Endothelial cell of umbilical vein (primary cell): Measurements from ENCODE around the gene ARHGAP9. TPM values are rescaled to one million over a fixed set of nuclear protein-coding genes. Genes with fewer than 3 reads are reported as not detected.

Experiments used
- BruUV-seq: library from RNA; stranded (reverse); fragments of 400-500 nt; replicated peaks from 2 replicates; lab custom pipeline; 2021; lab: Mats Ljungman, UMichigan
- CTCF ChIA-PET: fragments of 300-600, 350-600 bp; sonication (Branson Sonifier 250); formaldehyde crosslinking; loops from one replicate; lab custom pipeline; 2021; ENCODE audit warnings: antibody characterized with exemption, inconsistent platforms; lab: Charles Lee
- POLR2A ChIA-PET: fragments of 300-600, 350-600 bp; sonication (Branson Sonifier 250); formaldehyde crosslinking; loops from one replicate; lab custom pipeline; 2021; ENCODE audit warnings: antibody characterized with exemption, inconsistent platforms; lab: Charles Lee
- DNase-seq: peaks from one replicate; pipeline ENCODE4 v3.0.0-alpha.2; 2011; ENCODE audit warnings: low read depth, low spot score
- FAIRE-seq: peaks from 2 replicates; lab custom pipeline; 2011; peaks lifted over from hg19 to GRCh38; lab: Jason Lieb, UNC
- H2AFZ ChIP-seq: 2 replicates; pipeline ENCODE4 v1.6.0; 2012; ENCODE audit warnings: low read depth, low read length, control low read depth, inconsistent platforms
- H3K27ac ChIP-seq: 2 replicates; pipeline ENCODE4 v1.5.1; 2011; ENCODE audit warnings: low read depth, mild to moderate bottlenecking, control low read depth, low read length, moderate library complexity; ENCODE audit not compliant: insufficient read depth
- H3K27me3 ChIP-seq, 2 experiments: 2 replicates each; pipeline versions ENCODE4 v1.6.0 to v1.6.1; 2011; ENCODE audit warnings: low read length in 2 of 2, mixed read lengths in 1 of 2; ENCODE audit not compliant: control insufficient read depth in 2 of 2, insufficient read depth in 2 of 2
- H3K36me3 ChIP-seq, 2 experiments: 2 replicates in 1 of 2; 3 replicates in 1 of 2; pipeline ENCODE4 v1.5.1; 2011; ENCODE audit warnings: low read length in 2 of 2, mild to moderate bottlenecking in 1 of 2, moderate library complexity in 1 of 2; ENCODE audit not compliant: control insufficient read depth in 2 of 2, insufficient read depth in 2 of 2; ENCODE audit errors: extremely low read depth in 1 of 2
- H3K4me1 ChIP-seq: 3 replicates; pipeline ENCODE4 v1.5.1; 2011; ENCODE audit warnings: mild to moderate bottlenecking, low read length; ENCODE audit not compliant: control insufficient read depth, insufficient read depth; ENCODE audit errors: extremely low read depth
- H3K4me2 ChIP-seq: 2 replicates; pipeline ENCODE4 v1.6.1; 2011; ENCODE audit warnings: low read length, control low read depth, mixed read lengths; ENCODE audit not compliant: insufficient read depth
- H3K4me3 ChIP-seq, 3 experiments: fragments of 200-600 bp in 1 of 3; sonication (generic), shearing (Covaris generic) in 1 of 3; replicated peaks in 1 of 3; 2 replicates each; pipeline ENCODE4 v1.5.1; 2011 to 2016; ENCODE audit warnings: control low read depth in 3 of 3, low read length in 3 of 3, mild to moderate bottlenecking in 2 of 3, inconsistent platforms in 1 of 3, low read depth in 1 of 3, moderate library complexity in 1 of 3; ENCODE audit not compliant: insufficient read depth in 1 of 3
- H3K79me2 ChIP-seq: 2 replicates; pipeline ENCODE4 v1.6.0; 2012; ENCODE audit warnings: low read length, inconsistent platforms; ENCODE audit not compliant: control insufficient read depth, insufficient read depth
- H3K9ac ChIP-seq: replicated peaks from 2 replicates; pipeline ENCODE3; 2011; ENCODE audit warnings: low read length, control low read depth; ENCODE audit not compliant: insufficient read depth; ENCODE audit errors: extremely low read depth
- H3K9me1 ChIP-seq: replicated peaks from 3 replicates; pipeline ENCODE4 v1.6.0; 2011; ENCODE audit warnings: mild to moderate bottlenecking, low read length; ENCODE audit not compliant: control insufficient read depth, insufficient read depth; ENCODE audit errors: extremely low read depth
- H3K9me3 ChIP-seq: replicated peaks from 2 replicates; pipeline ENCODE4 v1.5.1; 2012; ENCODE audit warnings: low read length, inconsistent platforms; ENCODE audit not compliant: control insufficient read depth, insufficient read depth
- H4K20me1 ChIP-seq: replicated peaks from 2 replicates; pipeline ENCODE3; 2011; ENCODE audit warnings: mild to moderate bottlenecking, low read length; ENCODE audit not compliant: control insufficient read depth, insufficient read depth; ENCODE audit errors: extremely low read depth
- CTCF ChIP-seq, 2 donors: IDR thresholded peaks; 1 replicate in 1 of 2; 2 replicates in 1 of 2; pipeline ENCODE4 v1.5.1; 2011; ENCODE audit warnings: low read length in 2 of 2, mild to moderate bottlenecking in 2 of 2, moderate library complexity in 2 of 2, control low read depth in 1 of 2, inconsistent platforms in 1 of 2, low read depth in 1 of 2; ENCODE audit not compliant: insufficient read depth in 1 of 2; ENCODE audit errors: extremely low read depth in 1 of 2
- EZH2 ChIP-seq: IDR thresholded peaks from 2 replicates; pipeline ENCODE4 v1.6.1; 2012; ENCODE audit warnings: borderline replicate concordance, low read depth, mild to moderate bottlenecking, moderate library complexity, low read length, inconsistent platforms; ENCODE audit not compliant: severe bottlenecking
- FOS ChIP-seq: IDR thresholded peaks from 2 replicates; pipeline ENCODE4 v1.6.1; 2011; ENCODE audit warnings: mild to moderate bottlenecking, low read length, moderate library complexity, borderline replicate concordance; ENCODE audit not compliant: insufficient read depth
- GATA2 ChIP-seq: IDR thresholded peaks from 2 replicates; pipeline ENCODE4 v1.7.0; 2011; ENCODE audit warnings: low read depth, mild to moderate bottlenecking, moderate library complexity, mixed read lengths, low read length; ENCODE audit not compliant: insufficient read length, insufficient read depth
- JUN ChIP-seq: IDR thresholded peaks from 2 replicates; pipeline ENCODE4 v1.6.1; 2011; ENCODE audit warnings: borderline replicate concordance, low read depth; ENCODE audit not compliant: insufficient read length, insufficient read depth
- MYC ChIP-seq: IDR thresholded peaks from one replicate; pipeline ENCODE4 v1.6.1; 2011; ENCODE audit warnings: mild to moderate bottlenecking, low read depth, low read length
- POLR2A ChIP-seq: IDR thresholded peaks from 2 replicates; pipeline ENCODE4 v1.6.1; 2012; ENCODE audit warnings: low read depth, mild to moderate bottlenecking, control low read depth, low read length
- POLR2AphosphoS5 ChIP-seq: IDR thresholded peaks from 2 replicates; pipeline ENCODE4 v1.6.1; 2012; ENCODE audit warnings: low read depth, mild to moderate bottlenecking, control low read depth, low read length, moderate library complexity; ENCODE audit not compliant: insufficient read depth
- dilution Hi-C: fragments of 300-500 bp; cut with MboI; formaldehyde crosslinking; loops from one replicate; pipeline ENCODE4 v1.15.0; 2019; ENCODE audit warnings: low sequenced_read_pairs; ENCODE audit not compliant: extremely low pct_ligation_motif_present
- intact Hi-C: fragments of 100-400 bp; cut with micrococcal nuclease; formaldehyde crosslinking; loops from one replicate; pipeline ENCODE4 v1.10.0; 2022
- polyA plus RNA-seq, 4 experiments: library from polyadenylated mRNA; depleted of rRNA in 3 of 4; stranded (reverse) in 3 of 4; unstranded in 1 of 4; fragments of >200 nt; gene quantifications; 2 replicates each; pipeline versions ENCODE4 v1.2.1 to v1.2.3, GENCODE V29; 2011 to 2012; ENCODE audit warnings: missing spikeins in 1 of 4
- total RNA-seq: library from RNA; stranded (reverse); gene quantifications from 2 replicates; pipeline ENCODE4 v1.2.3, GENCODE V29; 2021
- TF ChIP-seq, protein P1 (sequence below): IDR thresholded peaks from 2 replicates; pipeline ENCODE4 v1.6.1; 2011; ENCODE audit not compliant: insufficient read depth, insufficient read length

Gene ARHGAP9
- total and polyA plus RNA-seq, 2 donors (not counting 3 experiments of a cell fraction or from before 2014, with no cell fraction given): 0.25 to 0.38 TPM

GRCh38 chr12:57439762-57440266 is 39.9 kb downstream of the ARHGAP9 start:
- dilution Hi-C loops (no loop called here), intact Hi-C loops (no loop called here)
- Histone ChIP-seq H3K9ac (no peak overlapping the region), H3K36me3 (no peaks in the 10 kb centered on the region), H3K79me2 (no peaks in the 10 kb centered on the region), H3K27ac (no peak overlapping the region), H3K27me3 (peaks cover 0 to 2% of the 10 kb centered on the region in 2 experiments), H3K4me1 (no peaks in the 10 kb centered on the region), H3K4me3 (no peak overlapping the region), H3K4me2 (no peak overlapping the region), H3K9me1 (no peaks in the 10 kb centered on the region), H2AFZ (no peak overlapping the region), H4K20me1 (no peaks in the 10 kb centered on the region), H3K9me3 (no peaks in the 10 kb centered on the region)
- no TSS peak for BruUV-seq
- no peak for DNase-seq
- ChIA-PET CTCF (interaction anchor here (2.3 kb wide), 1 partner anchor 132 kb away, joined by 7 read pairs; no protein-coding TSS in a partner anchor), POLR2A (no interaction called here)
- FAIRE-seq: peak; percentile 26
- TF ChIP-seq CTCF (IDR thresholded peaks at IDR 0.05; ENCODE audit: extremely low read depth in 1 of 2, insufficient read depth in 1 of 2, low read depth in 1 of 2, low read length in 2 of 2) (no peak), JUN (no peak), POLR2A (no peak), FOS (no peak), POLR2AphosphoS5 (no peak), EZH2 (no peak), GATA2 (no peak), MYC (no peak)
- TF ChIP-seq, protein P1, sequence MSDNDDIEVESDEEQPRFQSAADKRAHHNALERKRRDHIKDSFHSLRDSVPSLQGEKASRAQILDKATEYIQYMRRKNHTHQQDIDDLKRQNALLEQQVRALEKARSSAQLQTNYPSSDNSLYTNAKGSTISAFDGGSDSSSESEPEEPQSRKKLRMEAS: no peak
